ENCODE results near the gene RAPGEF1.

The RAPGEF1 gene

GRCh38 chr9:131594906-131595665 is 144.8 kb downstream of the RAPGEF1 start:
- DNase-seq (ENCODE audit: insufficient read length, low spot score) (no peak), FAIRE-seq (no peak)

- FAIRE-seq (no peak), DNase-seq (ENCODE audit: insufficient read length, low spot score) (no peak)
These were observed 145.8 kb downstream of the RAPGEF1 start for GRCh38 chr9:131593936-131594665.

- no peak for DNase-seq (ENCODE audit: insufficient read length, low spot score)
- FAIRE-seq, result no peak
These were observed 146.6 kb downstream of the RAPGEF1 start for GRCh38 chr9:131593091-131593820.

- DNase-seq (ENCODE audit: insufficient read length, low spot score) (no peak), FAIRE-seq (no peak)
These were observed 148.0 kb downstream of the RAPGEF1 start for GRCh38 chr9:131591845-131592208.

DNA sequence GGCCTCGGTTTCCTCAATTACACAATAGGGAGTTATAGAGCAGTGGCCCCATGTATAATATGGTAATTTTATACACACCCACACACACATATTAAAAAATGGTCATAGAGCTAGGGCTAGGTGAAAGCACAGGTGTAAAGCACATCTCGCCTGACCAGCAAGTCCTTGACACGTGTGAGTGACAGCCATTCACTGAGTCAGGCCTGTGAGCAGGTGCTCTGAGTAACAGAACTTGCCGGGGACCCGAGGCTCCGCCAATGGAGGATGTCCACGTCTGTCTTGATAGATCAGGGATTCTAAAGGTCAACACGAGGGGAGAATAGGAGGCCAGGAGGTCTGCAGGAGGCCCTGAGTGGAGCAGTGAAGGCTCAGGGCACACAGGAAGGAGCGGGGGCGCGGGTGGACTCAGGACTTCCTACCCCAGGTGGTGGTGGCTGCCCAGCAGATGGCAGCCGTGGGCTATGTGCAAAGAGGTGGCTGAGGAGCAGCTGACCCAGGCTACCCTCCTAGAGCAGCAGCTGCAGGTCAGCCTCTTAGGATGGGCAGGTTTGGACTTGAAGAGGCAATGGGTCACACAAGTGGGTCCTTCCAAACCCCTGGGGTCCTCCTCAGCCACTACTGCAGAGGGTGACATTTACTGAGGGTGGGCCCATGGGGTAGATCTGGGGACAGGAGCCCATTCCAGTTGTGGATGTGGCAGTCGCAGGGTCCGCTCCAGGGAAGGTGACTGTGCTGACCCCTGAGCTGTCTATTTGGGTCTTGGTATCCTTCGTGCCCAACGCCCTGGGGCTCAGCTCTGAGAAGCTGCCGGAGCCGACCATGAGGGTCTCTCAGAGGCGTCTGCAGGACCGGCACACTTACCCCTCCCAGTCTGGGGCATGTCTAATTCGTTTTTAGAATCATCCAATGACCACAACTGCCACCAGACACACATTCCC is 148.7 kb downstream of the RAPGEF1 start:
- DNase-seq (ENCODE audit: insufficient read length, low spot score), result peak; percentile 88
- FAIRE-seq, result peak; percentile 90

DNA sequence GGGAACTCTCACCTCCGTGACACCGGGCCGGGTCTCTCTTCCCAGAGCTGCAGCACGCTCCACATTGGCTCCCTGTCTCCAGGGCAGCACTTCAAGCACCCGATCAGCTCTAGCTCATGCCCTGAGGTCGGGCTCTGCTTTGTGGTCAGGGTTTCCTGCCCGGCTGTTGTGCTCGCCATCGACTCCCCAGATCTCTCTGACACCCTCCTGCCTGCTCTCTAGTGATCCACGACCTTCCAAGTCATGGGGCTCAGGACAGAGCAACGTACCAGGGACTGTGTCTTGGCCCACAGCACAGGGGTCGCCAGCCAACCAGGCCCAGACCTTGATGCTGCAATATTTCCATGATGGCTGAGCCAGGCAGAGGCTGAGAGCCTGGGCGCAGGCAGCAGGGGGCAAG is 149.4 kb downstream of the RAPGEF1 start:
- FAIRE-seq (no peak), DNase-seq (ENCODE audit: insufficient read length, low spot score) (no peak)

GRCh38 chr9:131589993-131590392 is 149.9 kb downstream of the RAPGEF1 start:
- FAIRE-seq (no peak), DNase-seq (ENCODE audit: insufficient read length, low spot score) (no peak)

- FAIRE-seq (no peak), DNase-seq (ENCODE audit: insufficient read length, low spot score) (no peak)
These were observed 150.7 kb downstream of the RAPGEF1 start for GRCh38 chr9:131589124-131589711.

DNA sequence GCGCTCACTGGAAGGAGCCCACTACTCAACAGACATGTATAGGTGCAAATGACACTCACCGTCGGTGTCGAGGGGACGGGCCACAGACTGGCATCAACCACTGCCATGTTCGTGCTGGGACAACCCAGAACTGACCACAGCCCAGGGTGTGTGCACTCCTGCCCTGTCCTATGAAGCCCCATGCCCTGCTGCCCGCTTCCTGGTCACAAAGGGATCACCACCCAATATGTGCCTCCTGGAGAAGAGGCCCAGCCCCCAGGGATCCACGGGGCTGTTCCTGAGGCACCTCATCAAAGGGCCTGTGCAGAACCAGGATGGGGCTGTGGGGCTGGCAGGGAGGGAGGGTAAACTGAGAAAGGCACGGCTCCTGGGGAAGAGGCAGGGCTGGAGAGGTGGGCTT is 151.5 kb downstream of the RAPGEF1 start:
- FAIRE-seq, result no peak
- no peak for DNase-seq (ENCODE audit: insufficient read length, low spot score)

GRCh38 chr9:131587906-131588305 is 152.0 kb downstream of the RAPGEF1 start:
- no peak for DNase-seq (ENCODE audit: insufficient read length, low spot score)
- FAIRE-seq, result no peak

DNA sequence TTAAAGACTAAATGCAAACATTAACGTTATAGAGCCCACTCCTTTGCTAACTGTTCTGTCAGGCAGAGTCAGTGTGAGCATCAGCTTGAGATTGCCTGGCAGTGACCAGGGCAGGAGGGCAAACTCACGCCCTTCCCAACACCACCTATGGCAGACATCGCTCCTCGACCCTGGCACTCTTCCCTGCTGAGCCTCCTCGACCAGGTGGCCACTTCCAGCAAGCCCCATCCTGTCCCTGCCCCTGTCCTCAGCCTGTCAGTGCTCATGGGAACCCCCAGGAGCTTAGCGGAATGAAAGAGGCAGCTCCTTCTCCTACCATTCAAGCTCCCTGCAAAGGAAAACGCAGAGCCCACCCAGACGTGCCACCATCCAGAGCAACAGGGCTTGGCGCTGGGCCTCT is 152.5 kb downstream of the RAPGEF1 start:
- no peak for FAIRE-seq
- DNase-seq (ENCODE audit: insufficient read length, low spot score), result no peak

DNA sequence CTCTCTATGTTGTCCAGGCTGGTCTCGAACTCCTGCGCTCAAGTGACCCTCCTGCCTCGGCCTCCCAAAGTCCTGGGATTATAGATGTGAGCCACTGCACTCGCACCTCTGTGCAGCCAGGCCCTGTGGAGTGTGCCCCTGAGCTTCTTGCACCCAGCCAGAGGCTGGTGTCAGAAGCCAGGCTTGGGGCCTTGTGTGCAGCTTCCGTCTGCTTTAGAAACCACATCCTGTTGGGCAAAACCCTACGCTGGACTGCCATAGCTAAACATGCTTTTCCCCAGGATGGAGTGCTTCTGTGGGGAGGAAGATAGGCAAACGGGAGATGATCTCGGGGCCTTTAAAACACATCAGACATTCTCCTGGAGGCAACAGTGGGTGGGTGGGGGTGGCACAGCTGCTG is 154.5 kb downstream of the RAPGEF1 start:
- FAIRE-seq, result no peak
- DNase-seq (ENCODE audit: insufficient read length, low spot score), result no peak

DNA sequence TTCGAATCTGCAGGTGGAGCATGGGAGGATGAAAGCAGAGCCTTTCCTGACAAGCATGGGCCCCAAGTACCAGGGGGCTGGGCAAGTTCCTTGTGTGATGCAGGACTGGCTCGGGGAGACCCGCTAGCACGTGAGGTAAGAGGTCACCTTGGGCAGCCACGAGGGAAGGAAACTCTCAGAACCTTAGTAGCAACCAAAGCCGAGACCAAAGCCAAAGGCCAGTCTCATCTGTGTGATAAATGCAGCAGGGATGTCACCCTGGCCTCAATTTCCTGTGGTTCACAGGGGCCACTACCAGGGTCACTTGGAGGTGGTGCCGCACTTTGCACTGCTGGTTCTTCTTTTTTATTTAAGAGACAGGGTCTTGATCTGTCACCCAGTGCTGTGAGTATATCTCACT is 155.0 kb downstream of the RAPGEF1 start:
- FAIRE-seq (no peak), DNase-seq (ENCODE audit: insufficient read length, low spot score) (no peak)

DNA sequence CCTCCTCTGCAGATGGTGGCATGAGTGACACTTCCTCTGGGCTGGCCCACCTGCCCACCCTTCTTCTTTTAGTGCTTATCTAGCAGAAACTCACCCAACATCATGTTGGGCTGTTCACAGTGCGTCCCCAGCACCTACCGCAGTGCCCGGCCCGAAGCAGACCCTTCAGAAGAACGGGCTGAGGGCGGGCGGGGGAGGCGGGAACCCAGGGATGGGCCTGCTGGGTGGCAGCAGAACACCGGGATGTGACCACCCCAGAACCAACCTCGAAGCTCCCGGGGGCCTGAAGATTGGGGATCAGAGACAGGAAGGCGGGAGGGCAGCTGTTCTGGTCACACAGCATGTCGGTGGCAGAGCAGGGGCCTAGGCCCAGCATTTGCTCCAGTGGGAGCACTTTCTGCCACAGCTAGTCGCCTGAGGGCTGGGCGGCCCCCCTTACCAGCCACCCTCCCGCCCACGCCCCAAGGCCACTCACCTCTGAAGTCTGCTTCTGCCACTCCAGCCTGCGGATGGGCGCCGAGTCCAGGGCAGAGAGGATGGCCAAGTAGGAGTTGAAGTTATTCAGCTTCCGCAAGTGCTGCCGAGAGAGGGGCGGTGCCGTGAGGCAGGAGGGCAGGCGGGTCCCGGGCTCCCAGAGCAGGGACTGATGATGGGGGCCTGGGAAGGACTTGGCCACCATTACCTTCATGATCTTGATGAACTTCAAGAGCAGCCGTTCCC is 155.9 kb downstream of the RAPGEF1 start:
- no peak for DNase-seq (ENCODE audit: insufficient read length, low spot score)
- no peak for FAIRE-seq

DNA sequence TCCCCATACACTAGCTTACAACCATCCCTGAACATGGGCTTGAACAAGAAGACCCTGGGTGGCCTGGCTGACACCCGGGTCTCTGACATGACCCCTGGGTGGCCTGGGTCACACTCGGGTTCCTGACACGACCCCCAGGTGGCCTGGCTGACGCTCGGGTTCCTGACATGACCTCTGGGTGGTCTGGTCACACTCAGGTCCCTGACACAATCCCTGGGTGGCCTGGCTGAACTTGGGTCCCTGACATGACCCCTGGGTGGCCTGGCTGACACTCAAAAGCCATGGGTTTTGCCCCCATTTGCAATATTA is 156.6 kb downstream of the RAPGEF1 start:
- DNase-seq (ENCODE audit: insufficient read length, low spot score) (no peak), FAIRE-seq (no peak)

DNA sequence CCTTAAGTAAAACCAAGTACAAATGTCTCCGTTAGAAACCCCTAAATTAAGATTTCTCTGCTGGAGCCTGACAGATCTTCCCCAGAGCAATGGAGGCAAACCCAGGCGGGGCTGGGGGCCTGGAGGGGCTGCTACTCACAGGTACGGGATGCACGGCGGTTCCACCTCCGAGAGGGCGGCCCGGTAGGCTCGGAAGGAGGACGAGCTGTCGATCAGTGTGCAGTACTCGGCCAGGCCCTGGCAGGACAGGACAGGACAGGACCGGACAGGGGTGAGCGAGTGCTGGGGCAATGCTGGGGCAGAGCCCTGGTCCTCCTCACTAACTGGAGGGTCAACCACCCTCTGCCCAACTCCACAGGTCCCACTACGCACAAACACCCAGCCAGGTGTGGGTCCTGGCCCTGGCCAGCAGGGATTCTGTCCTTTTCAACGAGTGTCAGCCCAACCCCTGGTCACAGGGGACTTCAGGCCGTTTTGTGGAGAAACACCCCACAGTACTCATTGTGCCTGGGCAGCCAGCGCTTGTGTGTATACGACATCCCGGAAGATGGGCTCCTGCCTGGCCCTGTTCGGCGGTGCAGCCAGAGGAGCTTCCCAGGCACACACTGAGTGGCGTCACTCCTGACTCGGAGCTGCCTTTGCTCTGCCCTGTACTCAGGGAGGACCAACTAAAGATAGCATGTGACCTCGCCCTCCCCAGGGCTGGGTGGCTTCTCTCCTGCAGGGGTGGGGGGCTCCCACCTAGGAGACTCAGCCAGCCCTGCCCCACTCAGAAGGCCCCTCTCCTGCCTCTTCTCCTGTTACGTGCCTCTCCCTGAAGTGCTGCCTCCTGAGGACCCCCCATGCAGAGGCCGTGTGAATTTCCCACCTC is 157.2 kb downstream of the RAPGEF1 start:
- FAIRE-seq, result no peak
- DNase-seq (ENCODE audit: insufficient read length, low spot score), result no peak

DNA sequence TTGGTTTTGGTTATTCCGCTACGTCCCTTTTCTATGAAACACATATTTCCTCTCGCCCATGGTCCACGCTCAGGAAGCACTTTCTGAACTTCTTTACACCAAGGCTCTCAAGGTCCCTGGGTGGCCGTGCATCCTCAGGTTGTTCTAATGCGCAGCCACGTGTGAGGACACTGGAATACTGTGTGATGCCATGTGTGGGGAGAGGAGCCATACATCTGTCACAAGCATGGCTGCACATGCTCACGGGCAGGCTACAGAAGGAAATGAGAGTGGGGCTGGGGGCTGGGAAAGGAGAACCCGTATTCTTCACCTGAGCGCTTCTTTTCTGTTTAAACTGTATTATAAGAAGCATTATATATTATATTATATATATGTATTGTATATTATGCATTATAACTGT is 157.8 kb downstream of the RAPGEF1 start:
- DNase-seq (ENCODE audit: insufficient read length, low spot score), result no peak

DNA sequence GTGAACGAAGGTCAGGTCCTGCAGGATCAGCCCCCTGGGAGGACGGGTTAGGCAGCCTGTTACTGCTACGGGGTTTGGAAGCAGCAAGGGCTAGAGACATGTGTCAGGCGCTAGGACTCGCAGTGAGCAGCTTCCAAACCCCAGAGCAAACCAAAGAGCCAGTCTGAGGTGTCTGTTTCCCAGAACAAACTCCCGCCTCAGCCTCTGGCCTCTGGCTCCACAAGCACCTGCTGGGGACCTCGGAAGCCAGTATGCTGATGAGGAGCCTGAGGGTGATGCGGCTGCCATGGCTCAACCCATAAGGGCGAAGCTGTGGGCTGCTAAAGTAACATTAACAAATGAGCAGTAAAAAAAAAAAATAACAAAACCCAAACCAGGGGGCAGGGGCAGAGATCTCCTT is 159.5 kb downstream of the RAPGEF1 start:
- DNase-seq (ENCODE audit: insufficient read length, low spot score) (no peak), FAIRE-seq (no peak)

More for the DNA sequence above, 157.8 kb downstream of the RAPGEF1 start:
- no peak for FAIRE-seq

DNA sequence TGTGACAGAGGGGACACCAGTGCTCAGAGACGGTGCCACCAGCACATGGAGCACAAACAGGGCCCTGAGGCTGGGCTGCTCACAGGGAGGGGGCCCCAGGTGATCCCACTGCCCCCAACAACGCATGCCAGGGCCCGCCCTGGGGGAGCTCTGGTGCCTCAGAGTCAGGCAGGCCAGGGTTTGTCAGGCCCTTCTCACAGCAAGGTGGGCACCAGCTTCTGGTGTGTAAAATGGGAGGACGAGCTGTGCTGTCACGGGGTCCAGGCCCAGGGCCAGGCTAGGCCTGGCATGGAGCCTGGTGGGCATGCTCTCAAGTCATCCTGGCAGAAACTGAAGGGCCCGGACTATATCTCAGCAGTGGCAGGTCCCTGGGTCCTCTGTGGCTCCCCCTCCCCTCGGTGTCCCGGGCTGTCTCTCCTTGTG is 160.1 kb downstream of the RAPGEF1 start:
- no peak for FAIRE-seq
- no peak for DNase-seq (ENCODE audit: insufficient read length, low spot score)

Data from HTR-8/SVneo (cell line).